GM06990 (cell line): ENCODE results near the gene IL1RAP.
A peak's percentile ranks its signal among the peaks of the same experiment; 100 is the strongest.

ENCODE experiments used
- DNase-seq: peaks from one replicate; pipeline ENCODE4 v3.0.0-alpha.2; 2011; ENCODE audit not compliant: insufficient read length; ENCODE audit errors: extremely low read depth
- H3K27me3 ChIP-seq: replicated peaks from 2 replicates; pipeline ENCODE4 v1.6.0; 2011; ENCODE audit warnings: low read length; ENCODE audit not compliant: control insufficient read depth, insufficient read depth
- H3K36me3 ChIP-seq: 2 replicates; pipeline ENCODE4 v1.5.1; 2011; ENCODE audit warnings: low read length; ENCODE audit not compliant: control insufficient read depth, insufficient read depth
- H3K4me3 ChIP-seq: replicated peaks from 2 replicates; pipeline ENCODE4 v1.5.1; 2011; ENCODE audit warnings: low read depth, mild to moderate bottlenecking, control low read depth, low read length
- CTCF ChIP-seq: IDR thresholded peaks from 2 replicates; pipeline ENCODE4 v1.5.1; 2011; ENCODE audit warnings: low read length, control low read depth, mild to moderate bottlenecking, inconsistent platforms; ENCODE audit not compliant: insufficient read depth, poor library complexity, severe bottlenecking

IL1RAP gene

GRCh38 chr3:190581041-190581541 lies 67.2 kb downstream of the IL1RAP start:
- Histone ChIP-seq H3K36me3 (no peaks in the 10 kb centered on the region), H3K27me3 (no peaks in the 10 kb centered on the region), H3K4me3 (no peak overlapping the region)
- TF ChIP-seq CTCF = no peak
- no peak for DNase-seq

- H3K27me3 ChIP-seq = no peaks in the 10 kb centered on the region
- TF ChIP-seq CTCF = no peak
- H3K36me3 ChIP-seq = no peaks in the 10 kb centered on the region
- DNase-seq = no peak
- H3K4me3 ChIP-seq = no peak overlapping the region
These were observed 68.8 kb downstream of the IL1RAP start for GRCh38 chr3:190582667-190583066.

- no peak for DNase-seq
- H3K27me3 ChIP-seq = no peaks in the 10 kb centered on the region
- TF ChIP-seq CTCF = no peak
- no peaks in the 10 kb centered on the region for H3K36me3 ChIP-seq
- no peak overlapping the region for H3K4me3 ChIP-seq
These were observed 72.1 kb downstream of the IL1RAP start for GRCh38 chr3:190585805-190586630.

GRCh38 chr3:190586631-190587011 lies 72.7 kb downstream of the IL1RAP start:
- Histone ChIP-seq H3K4me3 (no peak overlapping the region), H3K27me3 (no peaks in the 10 kb centered on the region), H3K36me3 (no peaks in the 10 kb centered on the region)
- no peak for DNase-seq
- TF ChIP-seq CTCF = peak; percentile 5

- Histone ChIP-seq H3K36me3 (no peaks in the 10 kb centered on the region), H3K27me3 (no peaks in the 10 kb centered on the region), H3K4me3 (no peak overlapping the region)
- no peak for TF ChIP-seq CTCF
- no peak for DNase-seq
These were observed 74.7 kb downstream of the IL1RAP start for GRCh38 chr3:190588570-190588969.
